Skeletal muscle satellite cell (primary cell): ENCODE results near the gene ARHGAP6.
"Not testable (repeated sequence)": the region's sequence is repeated elsewhere in the genome, so short reads cannot be mapped to it uniquely, and the experiment has no call there.

Experiments used
- H3K27me3 ChIP-seq: 2 replicates; pipeline ENCODE4 v1.7.0; 2013; ENCODE audit warnings: low read length; ENCODE audit not compliant: control insufficient read depth, insufficient read depth
- H3K36me3 ChIP-seq: 2 replicates; pipeline ENCODE4 v1.7.0; 2013; ENCODE audit warnings: mild to moderate bottlenecking, control low read depth, low read length; ENCODE audit not compliant: insufficient read depth
- H3K4me1 ChIP-seq: 2 replicates; pipeline ENCODE4 v1.7.0; 2013; ENCODE audit warnings: low read length; ENCODE audit not compliant: control insufficient read depth, insufficient read depth
- H3K4me2 ChIP-seq: 2 replicates; pipeline ENCODE4 v1.7.0; 2013; ENCODE audit warnings: mild to moderate bottlenecking, low read length
- H3K4me3 ChIP-seq: 2 replicates; pipeline ENCODE4 v1.7.0; 2013; ENCODE audit warnings: low read length
- H3K9ac ChIP-seq: 2 replicates; pipeline ENCODE4 v1.7.0; 2013; ENCODE audit warnings: mild to moderate bottlenecking, low read depth, low read length, moderate library complexity
- H3K9me3 ChIP-seq: replicated peaks from 2 replicates; pipeline ENCODE4 v1.7.0; 2013; ENCODE audit warnings: mild to moderate bottlenecking, control low read depth, low read length

The ARHGAP6 gene

DNA sequence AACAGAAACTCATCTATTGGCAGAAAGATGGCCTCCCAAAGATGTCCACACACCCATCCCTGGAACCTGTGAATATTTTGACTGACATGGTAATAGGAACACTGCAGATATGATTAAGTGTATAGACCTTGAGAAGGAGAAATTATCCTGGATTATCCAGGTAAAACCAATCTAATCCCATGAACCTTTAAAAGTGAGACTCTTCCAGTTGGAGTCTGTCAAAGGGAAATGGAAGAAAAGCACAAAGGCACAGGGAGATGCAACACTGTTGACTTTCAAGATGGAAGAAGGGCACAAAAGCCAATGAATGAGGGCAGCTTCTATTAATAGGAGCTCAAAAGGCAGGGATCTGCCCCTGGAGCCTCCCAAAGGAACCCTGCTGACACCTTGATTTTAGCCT lies 289.6 kb downstream of the ARHGAP6 start:
- Histone ChIP-seq H3K4me3 (no peak overlapping the region), H3K36me3 (no peaks in the 10 kb centered on the region), H3K4me1 (peaks cover 2% of the 10 kb centered on the region), H3K4me2 (no peak overlapping the region), H3K9ac (no peak overlapping the region), H3K9me3 (no peaks in the 10 kb centered on the region), H3K27me3 (no peaks in the 10 kb centered on the region)

DNA sequence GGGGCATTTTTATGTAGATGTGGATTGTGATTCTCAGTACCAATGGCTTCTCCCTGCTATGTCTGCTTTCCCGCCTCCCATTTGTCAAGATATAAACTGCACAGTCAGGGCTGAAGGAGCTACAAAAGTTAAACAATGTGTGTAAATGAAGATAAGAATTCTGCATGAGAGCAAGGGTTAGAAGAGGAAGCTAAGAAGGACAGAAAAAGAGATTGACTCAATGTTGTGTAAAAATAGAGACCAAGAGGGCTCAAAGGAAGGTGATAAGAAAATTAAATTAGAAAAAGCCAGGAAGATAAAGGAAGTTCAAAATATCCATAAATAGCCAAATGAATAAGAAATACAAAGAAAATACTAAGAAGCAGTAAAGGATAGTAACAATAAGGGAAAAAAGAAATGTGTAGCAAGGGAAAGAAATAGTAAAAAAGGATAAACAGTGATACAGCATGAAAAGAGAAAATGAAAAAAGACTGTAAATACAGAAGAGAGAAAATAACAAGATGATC lies 290.1 kb downstream of the ARHGAP6 start:
- peaks cover 2% of the 10 kb centered on the region for H3K4me1 ChIP-seq
- no peak overlapping the region for H3K9ac ChIP-seq
- no peak overlapping the region for H3K4me2 ChIP-seq
- H3K36me3 ChIP-seq: no peaks in the 10 kb centered on the region
- no peaks in the 10 kb centered on the region for H3K9me3 ChIP-seq
- H3K4me3 ChIP-seq: no peak overlapping the region
- no peaks in the 10 kb centered on the region for H3K27me3 ChIP-seq

DNA sequence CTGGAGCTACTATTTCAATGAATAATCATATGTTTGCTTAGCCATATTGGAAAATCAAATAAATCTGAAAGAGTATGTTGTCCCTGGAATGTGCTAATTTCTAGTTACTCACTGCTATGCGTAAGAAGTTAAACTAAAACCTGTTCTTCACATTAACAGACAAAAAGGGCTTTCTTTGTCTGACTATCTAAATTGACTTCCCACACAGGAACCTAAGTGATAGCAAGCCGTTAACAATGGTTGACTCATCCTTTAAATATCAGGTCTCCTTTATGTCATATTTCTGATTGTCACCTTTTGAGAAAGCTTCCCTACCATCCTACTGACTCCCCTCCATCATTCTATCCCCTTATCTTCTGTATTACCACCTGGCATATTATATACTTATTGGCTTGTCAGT lies 291.1 kb downstream of the ARHGAP6 start:
- no peaks in the 10 kb centered on the region for H3K36me3 ChIP-seq
- no peaks in the 10 kb centered on the region for H3K4me1 ChIP-seq
- H3K9me3 ChIP-seq: no peaks in the 10 kb centered on the region
- H3K4me2 ChIP-seq: no peak overlapping the region
- H3K9ac ChIP-seq: no peak overlapping the region
- no peaks in the 10 kb centered on the region for H3K27me3 ChIP-seq
- H3K4me3 ChIP-seq: no peak overlapping the region

DNA sequence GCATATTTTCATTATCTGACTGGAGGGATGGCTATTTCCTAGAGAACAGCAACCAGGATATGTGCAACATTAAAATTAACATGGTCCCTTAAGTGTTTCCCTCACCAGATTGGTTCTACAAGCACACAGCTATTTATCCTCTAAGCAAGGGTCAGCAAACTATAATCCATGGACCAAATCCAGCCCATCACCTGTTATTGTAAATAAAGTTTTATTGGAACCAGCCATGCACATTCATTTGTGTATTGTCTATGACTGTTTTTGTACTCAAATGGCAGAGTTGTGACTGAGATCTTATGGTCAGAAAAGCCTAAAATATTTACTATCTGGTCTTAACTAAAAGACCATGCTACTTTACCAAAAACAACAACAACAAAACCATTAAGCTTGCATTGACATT lies 294.6 kb downstream of the ARHGAP6 start:
- no peaks in the 10 kb centered on the region for H3K9me3 ChIP-seq
- H3K4me3 ChIP-seq: no peak overlapping the region
- H3K36me3 ChIP-seq: no peaks in the 10 kb centered on the region
- no peak overlapping the region for H3K4me2 ChIP-seq
- no peak overlapping the region for H3K9ac ChIP-seq
- peaks cover 5% of the 10 kb centered on the region for H3K4me1 ChIP-seq
- H3K27me3 ChIP-seq: no peaks in the 10 kb centered on the region

DNA sequence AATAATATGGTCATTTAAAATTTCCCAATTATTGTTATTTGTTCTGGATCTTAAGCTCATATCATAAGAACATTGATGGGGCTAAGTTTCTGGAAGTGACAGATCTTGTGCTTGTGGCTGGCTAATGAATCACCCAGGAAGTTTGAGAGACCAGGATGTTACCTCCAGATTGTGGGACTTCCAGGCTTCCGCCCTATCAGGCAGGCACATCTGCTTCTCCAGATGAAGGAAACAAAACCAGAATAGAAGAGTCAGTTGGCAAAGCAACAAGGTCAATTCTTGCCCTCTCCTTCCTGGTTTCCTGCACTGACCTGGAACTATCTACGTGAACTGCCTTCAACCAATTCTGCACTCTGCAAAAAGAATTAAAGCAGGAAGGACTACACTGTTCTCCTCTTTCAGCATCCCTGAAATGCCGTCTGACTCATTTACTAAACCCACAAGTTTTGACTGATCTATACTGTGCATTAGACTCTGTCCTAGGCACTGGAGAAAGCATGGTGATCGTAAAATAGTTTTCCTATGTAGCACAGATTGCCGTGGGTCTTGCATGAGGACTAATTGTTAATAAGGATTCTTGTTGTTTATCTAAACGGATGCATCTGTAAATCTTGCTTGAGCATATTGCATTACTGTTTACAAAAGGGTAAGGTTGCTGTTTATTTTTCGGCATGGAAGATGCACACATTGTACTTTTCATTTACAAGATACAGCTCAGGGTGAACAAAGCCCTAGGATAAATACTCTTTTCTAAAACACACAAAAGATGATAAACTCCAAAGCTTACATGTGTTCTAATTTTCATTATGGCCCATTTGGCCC lies 297.9 kb downstream of the ARHGAP6 start:
- H3K4me1 ChIP-seq: peaks cover 5% of the 10 kb centered on the region
- H3K4me2 ChIP-seq: peak overlapping the region; percentile 37
- no peaks in the 10 kb centered on the region for H3K9me3 ChIP-seq
- no peak overlapping the region for H3K4me3 ChIP-seq
- no peaks in the 10 kb centered on the region for H3K27me3 ChIP-seq
- no peak overlapping the region for H3K9ac ChIP-seq
- no peaks in the 10 kb centered on the region for H3K36me3 ChIP-seq

GRCh38 chrX:11366998-11367595 lies 298.6 kb downstream of the ARHGAP6 start:
- peaks cover 5% of the 10 kb centered on the region for H3K4me1 ChIP-seq
- H3K27me3 ChIP-seq: no peaks in the 10 kb centered on the region
- no peaks in the 10 kb centered on the region for H3K9me3 ChIP-seq
- H3K4me3 ChIP-seq: no peak overlapping the region
- no peak overlapping the region for H3K4me2 ChIP-seq
- no peaks in the 10 kb centered on the region for H3K36me3 ChIP-seq
- no peak overlapping the region for H3K9ac ChIP-seq

DNA sequence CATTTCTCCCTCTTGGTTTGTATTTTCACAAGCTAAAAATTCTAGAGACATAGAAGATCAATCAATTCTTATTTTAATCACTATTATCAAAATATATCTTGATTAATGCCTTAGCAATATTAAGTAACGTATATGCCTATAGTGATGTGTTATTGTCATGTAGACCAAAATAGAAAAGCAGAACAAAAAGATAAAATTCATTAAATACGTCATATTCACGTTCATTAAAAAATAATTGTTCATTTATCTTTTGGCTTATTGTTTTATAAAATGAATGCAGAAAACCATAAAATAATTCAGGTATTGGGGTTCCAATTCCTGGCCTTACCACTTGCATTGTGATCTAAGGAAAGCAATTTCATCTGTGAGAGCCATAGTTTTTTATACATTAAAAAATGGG lies 300.3 kb downstream of the ARHGAP6 start:
- Histone ChIP-seq H3K9ac (no peak overlapping the region), H3K9me3 (no peaks in the 10 kb centered on the region), H3K36me3 (no peaks in the 10 kb centered on the region), H3K27me3 (no peaks in the 10 kb centered on the region), H3K4me2 (no peak overlapping the region), H3K4me1 (peaks cover 5% of the 10 kb centered on the region), H3K4me3 (no peak overlapping the region)

DNA sequence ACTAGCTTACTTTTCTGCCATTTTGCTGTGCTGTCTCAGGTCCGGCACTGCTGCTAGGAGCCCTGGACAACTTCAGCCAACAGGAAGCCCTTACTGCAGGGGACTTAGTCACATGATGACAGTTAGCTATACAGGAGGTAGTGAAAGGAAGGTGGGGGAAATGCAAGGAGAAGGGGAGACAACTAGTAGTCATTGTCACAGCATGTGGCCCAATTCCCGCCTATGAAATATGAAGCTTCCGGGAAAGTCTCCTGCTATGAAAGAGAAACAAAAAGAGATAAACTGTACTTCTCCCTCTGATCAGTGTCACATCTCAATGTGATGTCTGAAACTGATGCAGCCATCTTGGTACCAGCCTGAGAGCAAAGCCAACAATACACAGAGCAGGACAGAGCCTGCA lies 300.9 kb downstream of the ARHGAP6 start:
- H3K9me3 ChIP-seq: no peaks in the 10 kb centered on the region
- H3K4me1 ChIP-seq: peaks cover 5% of the 10 kb centered on the region
- no peaks in the 10 kb centered on the region for H3K27me3 ChIP-seq
- no peaks in the 10 kb centered on the region for H3K36me3 ChIP-seq
- no peak overlapping the region for H3K9ac ChIP-seq
- no peak overlapping the region for H3K4me3 ChIP-seq
- H3K4me2 ChIP-seq: no peak overlapping the region

DNA sequence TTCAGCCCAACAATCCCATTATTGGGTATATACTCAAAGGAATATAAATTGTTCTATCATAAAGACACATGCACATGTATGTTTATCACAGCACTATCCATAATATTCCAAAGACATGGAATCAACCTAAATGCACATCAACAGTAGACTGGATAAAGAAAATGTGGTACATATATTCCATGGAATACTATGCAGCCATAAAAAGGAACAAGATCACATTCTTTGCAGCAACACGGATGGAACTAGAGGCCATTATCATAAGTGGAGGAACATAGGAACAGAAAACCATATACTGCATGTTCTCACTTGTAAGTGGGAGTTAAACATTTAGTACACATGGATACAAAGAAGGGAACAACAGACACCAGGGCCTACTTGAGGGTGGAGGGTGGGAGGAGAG lies 301.9 kb downstream of the ARHGAP6 start:
- not testable (repeated sequence) for H3K4me3 ChIP-seq, H3K4me2 ChIP-seq, H3K36me3 ChIP-seq, H3K27me3 ChIP-seq, H3K9ac ChIP-seq, H3K4me1 ChIP-seq, H3K9me3 ChIP-seq

GRCh38 chrX:11363069-11363594 lies 302.6 kb downstream of the ARHGAP6 start:
- no peaks in the 10 kb centered on the region for H3K9me3 ChIP-seq
- H3K9ac ChIP-seq: no peak overlapping the region
- no peaks in the 10 kb centered on the region for H3K27me3 ChIP-seq
- peaks cover 5% of the 10 kb centered on the region for H3K4me1 ChIP-seq
- H3K4me2 ChIP-seq: no peak overlapping the region
- no peak overlapping the region for H3K4me3 ChIP-seq
- no peaks in the 10 kb centered on the region for H3K36me3 ChIP-seq

DNA sequence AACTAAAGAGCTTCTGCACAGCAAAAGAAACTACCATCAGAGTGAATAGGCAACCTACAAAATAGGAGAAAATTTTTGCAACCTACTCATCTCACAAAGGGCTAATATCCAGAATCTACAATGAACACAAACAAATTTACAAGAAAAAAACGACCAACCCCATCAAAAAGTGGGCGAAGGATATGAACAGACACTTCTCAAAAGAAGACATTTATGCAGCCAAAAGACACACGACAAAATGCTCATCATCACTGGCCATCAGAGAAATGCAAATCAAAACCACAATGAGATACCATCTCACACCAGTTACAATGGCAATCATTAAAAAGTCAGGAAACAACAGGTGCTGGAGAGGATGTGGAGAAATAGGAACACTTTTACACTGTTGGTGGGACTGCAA lies 304.1 kb downstream of the ARHGAP6 start:
- not testable (repeated sequence) for H3K36me3 ChIP-seq, H3K4me2 ChIP-seq, H3K27me3 ChIP-seq, H3K4me1 ChIP-seq, H3K9ac ChIP-seq, H3K4me3 ChIP-seq, H3K9me3 ChIP-seq

GRCh38 chrX:11355944-11356343 lies 309.8 kb downstream of the ARHGAP6 start:
- H3K9ac ChIP-seq, H3K4me2 ChIP-seq, H3K4me1 ChIP-seq, H3K27me3 ChIP-seq, H3K9me3 ChIP-seq, H3K36me3 ChIP-seq, H3K4me3 ChIP-seq: not testable (repeated sequence)
